SU-DHL-6 (cell line): ENCODE data around the gene ERAL1.
"Not testable (repeated sequence)": the region's sequence is repeated elsewhere in the genome, so short reads cannot be mapped to it uniquely, and the experiment has no call there.

Experiments
- H2AFZ ChIP-seq: fragments of 200-600 bp; sonication (generic); 2 replicates; pipeline ENCODE4 v1.6.1; 2014; ENCODE audit warnings: low read depth, mild to moderate bottlenecking, moderate library complexity, mixed read lengths, antibody characterized with exemption, low read length; ENCODE audit not compliant: severe bottlenecking
- H3F3A ChIP-seq: fragments of 200-600 bp; shearing (Covaris generic); 2 replicates; pipeline ENCODE4 v1.6.0; 2016; ENCODE audit warnings: antibody characterized with exemption, mild to moderate bottlenecking; ENCODE audit not compliant: insufficient read depth
- H3K27ac ChIP-seq: fragments of 200-600 bp; sonication (generic); 2 replicates; pipeline ENCODE4 v1.5.1; 2016; ENCODE audit warnings: low read depth, mild to moderate bottlenecking, low read length, moderate library complexity, mixed read lengths
- H3K27me3 ChIP-seq: fragments of 200-600 bp; sonication (generic), shearing (Covaris generic); 2 replicates; pipeline ENCODE4 v1.6.0; 2014; ENCODE audit warnings: mild to moderate bottlenecking, low read length
- H3K36me3 ChIP-seq: fragments of 200-600 bp; sonication (generic); 2 replicates; pipeline ENCODE4 v1.6.1; 2014; ENCODE audit warnings: mild to moderate bottlenecking, low read length, mixed read lengths
- H3K4me2 ChIP-seq: fragments of 300-600, 200-600 bp; shearing (Covaris generic), sonication (generic); 2 replicates; pipeline ENCODE4 v1.6.0; 2014; ENCODE audit warnings: low read length, low read depth, mild to moderate bottlenecking; ENCODE audit not compliant: poor library complexity, severe bottlenecking
- H3K4me3 ChIP-seq: fragments of 200-600 bp; sonication (generic); 2 replicates; pipeline ENCODE4 v1.5.1; 2014; ENCODE audit warnings: antibody characterized with exemption, low read length, mild to moderate bottlenecking, mixed read lengths; ENCODE audit not compliant: insufficient read depth, poor library complexity, severe bottlenecking
- H3K79me2 ChIP-seq: fragments of 200-600 bp; sonication (generic); 2 replicates; pipeline ENCODE4 v1.6.1; 2014; ENCODE audit warnings: mild to moderate bottlenecking, low read length, moderate library complexity; ENCODE audit not compliant: insufficient read depth
- H3K9ac ChIP-seq: fragments of 200-600 bp; sonication (generic); 2 replicates; pipeline ENCODE4 v1.7.0; 2014; ENCODE audit warnings: mild to moderate bottlenecking, low read length
- H3K9me2 ChIP-seq: fragments of 200-600 bp; sonication (generic); replicated peaks from 2 replicates; pipeline ENCODE4 v1.6.1; 2014; ENCODE audit warnings: low read length; ENCODE audit not compliant: insufficient read depth
- H3K9me3 ChIP-seq: fragments of 200-600 bp; sonication (generic); 2 replicates; pipeline ENCODE4 v1.6.1; 2014; ENCODE audit warnings: low read length, mixed read lengths; ENCODE audit not compliant: insufficient read depth
- H4K20me1 ChIP-seq: fragments of 200-600 bp; sonication (generic); 2 replicates; pipeline ENCODE4 v1.6.1; 2014; ENCODE audit warnings: low read depth, mild to moderate bottlenecking, antibody characterized with exemption, low read length, moderate library complexity, mixed read lengths
- EZH2phosphoT487 ChIP-seq: fragments of 200-600 bp; sonication (generic), shearing (Covaris generic); conservative IDR thresholded peaks from 2 replicates; pipeline ENCODE4 v1.6.1; 2018; ENCODE audit warnings: mild to moderate bottlenecking, antibody characterized with exemption, low read length, moderate library complexity, mixed read lengths
- TF ChIP-seq, protein P1 (sequence below): fragments of 200-600 bp; sonication (generic); IDR thresholded peaks from one replicate; pipeline ENCODE4 v1.5.1; 2017; ENCODE audit warnings: antibody characterized with exemption, mild to moderate bottlenecking, low read length, moderate library complexity; ENCODE audit not compliant: insufficient read depth, poor library complexity, severe bottlenecking

Gene ERAL1

DNA sequence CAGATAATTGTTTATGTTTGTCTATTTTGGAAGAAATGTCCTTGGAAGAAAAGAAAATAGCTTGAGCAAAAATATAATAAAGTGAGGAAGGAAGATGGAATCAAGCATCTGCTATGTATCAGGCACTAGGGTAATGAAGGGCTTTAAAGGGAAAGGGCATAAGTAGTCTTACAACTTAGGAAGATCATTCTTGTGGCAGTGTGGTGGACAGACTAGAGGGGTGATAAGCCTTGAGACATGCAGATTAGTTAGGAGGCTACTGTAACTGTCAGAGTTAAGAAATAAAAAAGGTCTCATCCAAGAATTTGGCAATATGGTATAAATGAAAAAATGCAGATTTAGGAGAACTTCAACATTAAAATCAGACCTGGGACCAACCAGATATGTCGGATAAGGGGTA lies 27.1 kb upstream of the ERAL1 start:
- H3K9ac ChIP-seq, result no peak overlapping the region
- no peaks in the 10 kb centered on the region for H3K9me2 ChIP-seq
- no peaks in the 10 kb centered on the region for H3K27me3 ChIP-seq
- no peak overlapping the region for H3K4me3 ChIP-seq
- TF ChIP-seq, protein P1, sequence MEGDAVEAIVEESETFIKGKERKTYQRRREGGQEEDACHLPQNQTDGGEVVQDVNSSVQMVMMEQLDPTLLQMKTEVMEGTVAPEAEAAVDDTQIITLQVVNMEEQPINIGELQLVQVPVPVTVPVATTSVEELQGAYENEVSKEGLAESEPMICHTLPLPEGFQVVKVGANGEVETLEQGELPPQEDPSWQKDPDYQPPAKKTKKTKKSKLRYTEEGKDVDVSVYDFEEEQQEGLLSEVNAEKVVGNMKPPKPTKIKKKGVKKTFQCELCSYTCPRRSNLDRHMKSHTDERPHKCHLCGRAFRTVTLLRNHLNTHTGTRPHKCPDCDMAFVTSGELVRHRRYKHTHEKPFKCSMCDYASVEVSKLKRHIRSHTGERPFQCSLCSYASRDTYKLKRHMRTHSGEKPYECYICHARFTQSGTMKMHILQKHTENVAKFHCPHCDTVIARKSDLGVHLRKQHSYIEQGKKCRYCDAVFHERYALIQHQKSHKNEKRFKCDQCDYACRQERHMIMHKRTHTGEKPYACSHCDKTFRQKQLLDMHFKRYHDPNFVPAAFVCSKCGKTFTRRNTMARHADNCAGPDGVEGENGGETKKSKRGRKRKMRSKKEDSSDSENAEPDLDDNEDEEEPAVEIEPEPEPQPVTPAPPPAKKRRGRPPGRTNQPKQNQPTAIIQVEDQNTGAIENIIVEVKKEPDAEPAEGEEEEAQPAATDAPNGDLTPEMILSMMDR, result no peak
- no peak for TF ChIP-seq EZH2phosphoT487
- no peaks in the 10 kb centered on the region; the same call in 1 of the 2 replicates for H3F3A ChIP-seq
- no peaks in the 10 kb centered on the region for H3K9me3 ChIP-seq
- H3K27ac ChIP-seq, result no peak overlapping the region
- no peaks in the 10 kb centered on the region for H4K20me1 ChIP-seq
- peaks cover 61% of the 10 kb centered on the region for H3K79me2 ChIP-seq
- no peak overlapping the region for H2AFZ ChIP-seq
- H3K4me2 ChIP-seq, result no peak overlapping the region
- H3K36me3 ChIP-seq, result no peaks in the 10 kb centered on the region

DNA sequence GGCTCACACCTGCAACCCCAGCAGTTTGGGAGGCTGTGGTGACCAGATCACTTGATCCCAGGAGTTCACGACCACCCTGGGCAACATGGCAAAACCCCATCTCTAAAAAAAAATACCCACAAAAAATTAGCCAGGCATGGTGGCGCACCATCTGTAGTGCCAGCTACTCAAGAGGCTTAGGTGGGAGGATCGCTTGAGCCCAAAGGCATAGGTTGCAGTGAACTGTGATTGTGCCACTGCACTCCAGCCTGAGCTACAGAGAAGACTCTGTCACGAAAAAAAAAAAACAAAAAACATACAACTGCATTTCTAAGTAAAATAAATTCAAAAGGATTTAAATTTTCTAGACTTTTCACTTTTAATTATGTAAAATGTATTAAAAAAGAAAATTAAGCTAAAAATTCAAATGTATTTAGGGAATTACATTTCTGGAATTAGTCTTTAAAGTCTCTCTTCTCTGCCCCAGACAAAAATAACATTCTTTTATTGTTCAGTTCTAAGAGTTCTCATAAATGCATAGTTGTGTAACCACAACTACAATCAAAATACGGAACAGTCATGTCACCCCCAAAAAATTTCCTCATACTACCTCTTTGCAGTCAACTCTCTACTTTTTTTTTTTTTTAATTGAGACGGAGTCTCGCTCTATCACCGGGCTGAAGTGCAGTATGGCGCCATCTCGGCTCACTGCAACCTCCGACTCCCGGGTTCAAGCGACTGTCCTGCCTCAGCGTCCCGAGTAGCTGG lies 26.3 kb upstream of the ERAL1 start:
- no peak for TF ChIP-seq EZH2phosphoT487
- TF ChIP-seq, protein P1, result no peak
- Histone ChIP-seq H3K4me3 (no peak overlapping the region), H4K20me1 (no peaks in the 10 kb centered on the region), H3K27me3 (no peaks in the 10 kb centered on the region), H2AFZ (no peak overlapping the region), H3K9me2 (no peaks in the 10 kb centered on the region), H3K9ac (no peak overlapping the region), H3K27ac (no peak overlapping the region), H3K9me3 (no peaks in the 10 kb centered on the region), H3K79me2 (peaks cover 59% of the 10 kb centered on the region), H3K4me2 (no peak overlapping the region), H3K36me3 (no peaks in the 10 kb centered on the region), H3F3A (no peaks in the 10 kb centered on the region; the same call in 1 of the 2 replicates)

DNA sequence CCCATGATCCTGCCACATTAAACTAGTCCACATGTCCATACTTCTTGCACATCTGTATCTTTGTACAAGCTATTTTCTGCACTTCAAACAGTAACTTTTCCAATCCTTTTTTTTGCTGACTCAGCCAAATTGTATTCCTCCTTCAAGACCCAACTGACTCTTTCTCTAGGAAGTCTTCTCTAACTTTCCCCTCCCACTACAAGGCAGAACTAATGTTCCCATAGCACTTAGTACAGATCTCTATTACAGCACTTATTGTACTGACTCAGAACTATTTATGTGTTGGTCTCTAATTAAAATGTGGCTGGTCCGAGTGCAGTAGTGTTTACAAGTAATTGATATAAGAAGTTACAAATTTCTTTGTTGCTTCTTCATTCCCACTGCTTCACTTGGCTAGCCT lies 20.4 kb upstream of the ERAL1 start:
- Histone ChIP-seq H4K20me1 (no peaks in the 10 kb centered on the region), H3K9ac (no peak overlapping the region), H3K79me2 (peaks cover 64% of the 10 kb centered on the region), H3K27me3 (no peaks in the 10 kb centered on the region), H3K9me3 (no peaks in the 10 kb centered on the region), H3K36me3 (no peaks in the 10 kb centered on the region), H2AFZ (no peak overlapping the region), H3K27ac (no peak overlapping the region), H3K9me2 (no peaks in the 10 kb centered on the region), H3K4me3 (no peak overlapping the region), H3K4me2 (no peak overlapping the region), H3F3A (no peaks in the 10 kb centered on the region)
- TF ChIP-seq EZH2phosphoT487, result no peak
- TF ChIP-seq, protein P1, result no peak

DNA sequence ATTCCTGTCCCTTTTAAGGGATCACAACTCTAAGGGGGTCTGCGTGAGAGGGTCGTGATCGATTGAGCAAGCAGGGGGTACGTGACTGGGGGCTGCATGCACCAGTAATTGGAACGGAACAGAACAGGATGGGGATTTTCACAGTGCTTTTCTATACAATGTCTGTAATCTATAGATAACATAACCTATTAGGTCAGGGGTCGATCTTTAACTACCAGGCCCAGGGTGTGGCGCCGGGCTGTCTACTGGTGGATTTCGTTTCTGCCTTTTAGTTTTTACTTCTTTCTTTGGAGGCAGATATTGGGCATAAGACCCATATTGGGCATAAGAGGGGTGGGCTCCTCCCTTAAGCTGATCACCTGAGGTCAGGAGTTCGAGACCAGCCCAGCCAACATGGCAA lies 18.3 kb upstream of the ERAL1 start:
- not testable (repeated sequence) for H3F3A ChIP-seq, H3K27ac ChIP-seq, H3K9ac ChIP-seq, H3K27me3 ChIP-seq, H3K4me2 ChIP-seq, H3K36me3 ChIP-seq, H3K4me3 ChIP-seq, H3K9me3 ChIP-seq, H3K9me2 ChIP-seq, H4K20me1 ChIP-seq, H2AFZ ChIP-seq
- peaks cover 74% of the 10 kb centered on the region for H3K79me2 ChIP-seq
